OCI-LY1 (cell line): ENCODE measurements around the gene CHRM2.

Experiments used
- H2AFZ ChIP-seq: fragments of 200-600 bp; sonication (generic), shearing (Covaris generic); 2 replicates; pipeline ENCODE4 v1.6.0; 2014; ENCODE audit warnings: antibody characterized with exemption, mild to moderate bottlenecking, low read length
- H3F3A ChIP-seq: fragments of 200-600 bp; sonication (generic), shearing (Covaris generic); 2 replicates; pipeline ENCODE4 v1.6.0; 2014; ENCODE audit warnings: mild to moderate bottlenecking, antibody characterized with exemption, low read length, moderate library complexity; ENCODE audit not compliant: insufficient read depth
- H3K27ac ChIP-seq: fragments of 200-600 bp; sonication (generic); 2 replicates; pipeline ENCODE4 v1.5.1; 2014; ENCODE audit warnings: low read length, mixed run types, mild to moderate bottlenecking, low read depth; ENCODE audit not compliant: poor library complexity, severe bottlenecking
- H3K27me3 ChIP-seq: fragments of 200-600 bp; sonication (generic); 2 replicates; pipeline ENCODE4 v1.6.0; 2014; ENCODE audit warnings: antibody characterized with exemption, mild to moderate bottlenecking, low read length, moderate library complexity; ENCODE audit not compliant: insufficient read depth
- H3K36me3 ChIP-seq: fragments of 200-600 bp; sonication (generic); 2 replicates; pipeline ENCODE4 v1.6.1; 2014; ENCODE audit warnings: mild to moderate bottlenecking, antibody characterized with exemption, low read length, moderate library complexity, mixed read lengths; ENCODE audit not compliant: insufficient read depth
- H3K4me1 ChIP-seq: fragments of 200-600 bp; sonication (generic); 2 replicates; pipeline ENCODE4 v1.5.1; 2014; ENCODE audit warnings: mild to moderate bottlenecking, low read length, moderate library complexity; ENCODE audit not compliant: insufficient read depth, severe bottlenecking
- H3K4me2 ChIP-seq: fragments of 200-600 bp; sonication (generic), shearing (Covaris generic); 2 replicates; pipeline ENCODE4 v1.6.1; 2014; ENCODE audit warnings: low read length
- H3K4me3 ChIP-seq: fragments of 200-600 bp; sonication (generic); 2 replicates; pipeline ENCODE4 v1.5.1; 2014; ENCODE audit warnings: low read length, low read depth, mild to moderate bottlenecking, mixed read lengths; ENCODE audit not compliant: poor library complexity, severe bottlenecking
- H3K79me2 ChIP-seq: fragments of 200-600 bp; shearing (Covaris generic); 2 replicates; pipeline ENCODE4 v1.6.1; 2016; ENCODE audit warnings: mixed run types, low read length, mixed read lengths; ENCODE audit not compliant: insufficient read depth
- H3K9ac ChIP-seq: fragments of 200-600 bp; sonication (generic), shearing (Covaris generic); 2 replicates; pipeline ENCODE4 v1.6.1; 2014; ENCODE audit warnings: mild to moderate bottlenecking, low read length, mixed read lengths
- H3K9me2 ChIP-seq: fragments of 200-600 bp; sonication (generic), shearing (Covaris generic); 2 replicates; pipeline ENCODE4 v1.6.1; 2014; ENCODE audit warnings: low read depth, mild to moderate bottlenecking, low read length, mixed read lengths
- H3K9me3 ChIP-seq: fragments of 200-600 bp; shearing (Covaris generic); 2 replicates; pipeline ENCODE4 v1.6.1; 2014; ENCODE audit warnings: low read length, mixed read lengths
- H4K20me1 ChIP-seq: fragments of 200-600 bp; sonication (generic), shearing (Covaris generic); 2 replicates; pipeline ENCODE4 v1.6.0; 2016; ENCODE audit warnings: mild to moderate bottlenecking, low read length; ENCODE audit not compliant: insufficient read depth
- CTCF ChIP-seq: fragments of 200-600 bp; sonication (generic), shearing (Covaris generic); IDR thresholded peaks from 2 replicates; pipeline ENCODE4 v1.5.1; 2017; ENCODE audit warnings: mild to moderate bottlenecking, antibody characterized with exemption, low read length, moderate library complexity, mixed read lengths
- EZH2 ChIP-seq: fragments of 200-600 bp; sonication (generic), shearing (Covaris generic); IDR thresholded peaks from 2 replicates; pipeline ENCODE4 v1.8.0; 2017; ENCODE audit warnings: borderline replicate concordance, mixed run types, mild to moderate bottlenecking, antibody characterized with exemption, low read length, moderate library complexity, mixed read lengths

Gene CHRM2

GRCh38 chr7:137003566-137003965 is 135.1 kb downstream of the CHRM2 start:
- no peaks in the 10 kb centered on the region for H3K4me1 ChIP-seq
- no peaks in the 10 kb centered on the region for H4K20me1 ChIP-seq

GRCh38 chr7:137005873-137006272 is 137.4 kb downstream of the CHRM2 start:
- TF ChIP-seq CTCF (no peak), EZH2 (no peak)
- Histone ChIP-seq H3K79me2 (no peaks in the 10 kb centered on the region), H3K27ac (no peak overlapping the region), H4K20me1 (no peaks in the 10 kb centered on the region), H3F3A (no peaks in the 10 kb centered on the region; the same call in 1 of the 2 replicates), H3K9ac (no peak overlapping the region), H3K36me3 (no peaks in the 10 kb centered on the region), H3K9me3 (no peaks in the 10 kb centered on the region), H3K4me1 (no peaks in the 10 kb centered on the region), H3K27me3 (0 out of 2 replicates have a peak, but pooled peaks cover 3% of the 10 kb centered on the region), H2AFZ (no peak overlapping the region), H3K4me3 (no peak overlapping the region), H3K4me2 (no peak overlapping the region), H3K9me2 (no peaks in the 10 kb centered on the region)

More at GRCh38 chr7:137003566-137003965, 135.1 kb downstream of the CHRM2 start:
- no peaks in the 10 kb centered on the region for H3K79me2 ChIP-seq
- TF ChIP-seq EZH2 (no peak), CTCF (no peak)
- H3K9me3 ChIP-seq = no peaks in the 10 kb centered on the region
- H3K27me3 ChIP-seq = 0 out of 2 replicates have a peak, but pooled peaks cover 3% of the 10 kb centered on the region
- H3F3A ChIP-seq = no peaks in the 10 kb centered on the region; the same call in 1 of the 2 replicates
- H3K9ac ChIP-seq = no peak overlapping the region
- no peaks in the 10 kb centered on the region for H3K9me2 ChIP-seq
- H3K27ac ChIP-seq = no peak overlapping the region
- H3K4me3 ChIP-seq = no peak overlapping the region
- no peak overlapping the region for H2AFZ ChIP-seq
- H3K4me2 ChIP-seq = no peak overlapping the region
- H3K36me3 ChIP-seq = no peaks in the 10 kb centered on the region

GRCh38 chr7:137006293-137006692 is 137.8 kb downstream of the CHRM2 start:
- no peaks in the 10 kb centered on the region for H3K4me1 ChIP-seq
- H3K27me3 ChIP-seq = 0 out of 2 replicates have a peak, but pooled peaks cover 3% of the 10 kb centered on the region
- H3K4me3 ChIP-seq = no peak overlapping the region
- no peaks in the 10 kb centered on the region for H4K20me1 ChIP-seq
- H3K4me2 ChIP-seq = no peak overlapping the region
- no peak overlapping the region for H3K9ac ChIP-seq
- no peaks in the 10 kb centered on the region for H3K9me2 ChIP-seq
- H3K79me2 ChIP-seq = no peaks in the 10 kb centered on the region
- TF ChIP-seq EZH2 (no peak), CTCF (no peak)
- H2AFZ ChIP-seq = no peak overlapping the region
- no peak overlapping the region for H3K27ac ChIP-seq
- no peaks in the 10 kb centered on the region for H3K36me3 ChIP-seq
- no peaks in the 10 kb centered on the region; the same call in 1 of the 2 replicates for H3F3A ChIP-seq
- H3K9me3 ChIP-seq = no peaks in the 10 kb centered on the region
